ENCODE data around the gene PI4KB. TPM values are rescaled to one million over a fixed set of nuclear protein-coding genes. Genes with fewer than 3 reads are reported as not detected.

PI4KB gene
- total RNA-seq, 2 experiments from 2014 or later: 38.0 to 50.6 TPM

GRCh38 chr1:151251656-151252470, 75.4 kb downstream of the PI4KB start:
- no peak overlapping the region for H3K4me2 ChIP-seq (ENCODE audit: low read length)
- no TSS peak for BruUV-seq (replicated peaks)
- ChIA-PET POLR2A (interaction anchor here (0.6 to 0.9 kb wide), 4 partner anchors 23 to 223 kb away, joined by 3 to 4 read pairs (median 4); no protein-coding TSS in a partner anchor), CTCF (ENCODE audit: unreplicated experiment) (no interaction called here)
- H3K9me3 ChIP-seq (ENCODE audit: low read length): no peaks in the 10 kb centered on the region
- H2AFZ ChIP-seq (ENCODE audit: low read length): no peak overlapping the region
- peaks cover 36% of the 10 kb centered on the region for H3K36me3 ChIP-seq (ENCODE audit: insufficient read depth, low read length)
- peaks cover 19% of the 10 kb centered on the region for H3K79me2 ChIP-seq (ENCODE audit: insufficient read depth, low read depth, low read length)
- no peaks in the 10 kb centered on the region for H3K9me2 ChIP-seq (ENCODE audit: insufficient read depth, low read length)
- TF ChIP-seq CTCF (conservative IDR thresholded peaks at IDR 0.05; ENCODE audit: low read length): peak; percentile 98
- TF ChIP-seq EZH2phosphoT487 (IDR thresholded peaks at IDR 0.05; ENCODE audit: borderline replicate concordance, low read depth, low read length): no peak
- no peak overlapping the region for H3K4me3 ChIP-seq (ENCODE audit: low read depth, low read length, poor library complexity, severe bottlenecking)
- intact Hi-C loops (cut with micrococcal nuclease; ENCODE audit: unreplicated experiment): loop anchor here (1.0 kb wide), 1 partner anchor 56 kb away; no protein-coding TSS in a partner anchor
- peak; percentile 87 for DNase-seq (ENCODE audit: low spot score)
- no peaks in the 10 kb centered on the region for H4K20me1 ChIP-seq (ENCODE audit: insufficient read depth, low read length)
- no peak overlapping the region for H3K27ac ChIP-seq (ENCODE audit: low read depth, low read length, poor library complexity, severe bottlenecking)
- peaks cover 4% of the 10 kb centered on the region for H3K4me1 ChIP-seq (ENCODE audit: insufficient read depth, low read length, poor library complexity, severe bottlenecking)

GRCh38 chr1:151246786-151247185, 80.4 kb downstream of the PI4KB start:
- H4K20me1 ChIP-seq (ENCODE audit: insufficient read depth, low read length): no peaks in the 10 kb centered on the region
- H3K27ac ChIP-seq (ENCODE audit: low read depth, low read length, poor library complexity, severe bottlenecking): no peak overlapping the region
- no peak overlapping the region for H3K4me2 ChIP-seq (ENCODE audit: low read length)
- peaks cover 87% of the 10 kb centered on the region for H3K36me3 ChIP-seq (ENCODE audit: insufficient read depth, low read length)
- TF ChIP-seq CTCF (conservative IDR thresholded peaks at IDR 0.05; ENCODE audit: low read length): no peak
- TF ChIP-seq EZH2phosphoT487 (IDR thresholded peaks at IDR 0.05; ENCODE audit: borderline replicate concordance, low read depth, low read length): no peak
- CTCF ChIA-PET (ENCODE audit: unreplicated experiment): interaction anchor here (0.5 kb wide), 1 partner anchor 8 kb away, joined by 6 read pairs; the partner anchor contains the start of gene PSMD4
- no peak overlapping the region for H3K4me3 ChIP-seq (ENCODE audit: low read depth, low read length, poor library complexity, severe bottlenecking)
- no TSS peak for BruUV-seq (replicated peaks)
- no peaks in the 10 kb centered on the region for H3K4me1 ChIP-seq (ENCODE audit: insufficient read depth, low read length, poor library complexity, severe bottlenecking)
- intact Hi-C loops (cut with micrococcal nuclease; ENCODE audit: unreplicated experiment): no loop called here
- H3K9me3 ChIP-seq (ENCODE audit: low read length): no peaks in the 10 kb centered on the region
- DNase-seq (ENCODE audit: low spot score): no peak
- H3K9me2 ChIP-seq (ENCODE audit: insufficient read depth, low read length): no peaks in the 10 kb centered on the region
- POLR2A ChIA-PET: no interaction called here
- no peak overlapping the region for H2AFZ ChIP-seq (ENCODE audit: low read length)
- H3K79me2 ChIP-seq (ENCODE audit: insufficient read depth, low read depth, low read length): no peaks in the 10 kb centered on the region

GRCh38 chr1:151243683-151244216, 83.5 kb downstream of the PI4KB start:
- no peak overlapping the region for H2AFZ ChIP-seq (ENCODE audit: low read length)
- H3K9me2 ChIP-seq (ENCODE audit: insufficient read depth, low read length): no peaks in the 10 kb centered on the region
- no peak overlapping the region for H3K4me2 ChIP-seq (ENCODE audit: low read length)
- H3K4me1 ChIP-seq (ENCODE audit: insufficient read depth, low read length, poor library complexity, severe bottlenecking): no peaks in the 10 kb centered on the region
- no peak overlapping the region for H3K4me3 ChIP-seq (ENCODE audit: low read depth, low read length, poor library complexity, severe bottlenecking)
- peaks cover 98% of the 10 kb centered on the region for H3K36me3 ChIP-seq (ENCODE audit: insufficient read depth, low read length)
- no peaks in the 10 kb centered on the region for H3K9me3 ChIP-seq (ENCODE audit: low read length)
- no peak overlapping the region for H3K27ac ChIP-seq (ENCODE audit: low read depth, low read length, poor library complexity, severe bottlenecking)
- H4K20me1 ChIP-seq (ENCODE audit: insufficient read depth, low read length): no peaks in the 10 kb centered on the region
- no TSS peak for BruUV-seq (replicated peaks)
- no peaks in the 10 kb centered on the region for H3K79me2 ChIP-seq (ENCODE audit: insufficient read depth, low read depth, low read length)
- intact Hi-C loops (cut with micrococcal nuclease; ENCODE audit: unreplicated experiment): no loop called here
- TF ChIP-seq CTCF (conservative IDR thresholded peaks at IDR 0.05; ENCODE audit: low read length): no peak
- no peak for TF ChIP-seq EZH2phosphoT487 (IDR thresholded peaks at IDR 0.05; ENCODE audit: borderline replicate concordance, low read depth, low read length)
- no peak for DNase-seq (ENCODE audit: low spot score)
- CTCF ChIA-PET (ENCODE audit: unreplicated experiment): no interaction called here
- POLR2A ChIA-PET: interaction anchor here (0.7 kb wide), 1 partner anchor 96 kb away, joined by 5 read pairs; no protein-coding TSS in a partner anchor
